ENCODE data around the gene SLC16A13. TPM values are rescaled to one million over a fixed set of nuclear protein-coding genes. Genes with fewer than 3 reads are reported as not detected.

The SLC16A13 gene
- total and polyA plus RNA-seq, 2 of the 4 experiments (the other 2 are of a cell fraction) = 0.18 to 2.3 TPM

DNA sequence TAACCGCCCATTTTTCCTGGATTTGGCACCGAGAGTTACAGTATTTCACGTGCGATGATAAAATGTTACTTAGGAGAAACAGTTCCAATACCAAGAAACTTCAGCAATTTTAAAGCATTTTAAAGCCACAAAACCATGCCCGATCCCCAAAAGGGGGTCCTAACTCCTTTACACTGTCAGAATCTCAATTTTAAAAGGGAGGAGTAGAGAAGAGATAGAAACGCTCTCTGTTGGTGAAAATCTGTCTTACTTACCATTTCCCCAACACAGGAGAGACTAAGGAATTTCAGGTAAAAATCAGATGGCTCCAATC, 23.9 kb upstream of the SLC16A13 start:
- Histone ChIP-seq H3K4me1 (ENCODE audit: control insufficient read depth, insufficient read depth, low read length) (peaks cover 3% of the 10 kb centered on the region; the same call in 1 of the 2 replicates), H3K4ac (ENCODE audit: low read depth, low read length) (peak overlapping the region; percentile 100; the same call in 1 of the 2 replicates), H3K4me3 (ENCODE audit: insufficient read depth, low read depth, low read length) (peak overlapping the region; percentile 72), H3K56ac (ENCODE audit: extremely low read depth, insufficient read depth, low read length) (peak overlapping the region; percentile 100), H2AK5ac (ENCODE audit: low read depth, low read length) (peak overlapping the region; percentile 80; the same call in 1 of the 2 replicates), H3K9me1 (ENCODE audit: insufficient read depth, low read length) (no peaks in the 10 kb centered on the region), H2BK5ac (ENCODE audit: low read depth, low read length, poor library complexity, severe bottlenecking) (peak overlapping the region; percentile 98), H3K14ac (replicated peaks; ENCODE audit: low read depth, low read length) (peak overlapping the region; percentile 100; the same call in 1 of the 2 replicates), H3K27me3 (ENCODE audit: control insufficient read depth, insufficient read depth, low read length) (no peaks in the 10 kb centered on the region), H3K18ac (ENCODE audit: low read depth, low read length) (no peak overlapping the region), H3K9me3 (ENCODE audit: control insufficient read depth, insufficient read depth, low read length) (no peaks in the 10 kb centered on the region), H3K79me1 (ENCODE audit: low read depth in 1 of 2, low read length in 2 of 2) (peaks cover 26 to 78% of the 10 kb centered on the region in 2 experiments), H4K8ac (ENCODE audit: low read depth in 2 of 2, low read length in 2 of 2) (peak overlapping the region; percentile 49 to 100), H4K5ac (ENCODE audit: low read depth, low read length) (peak overlapping the region; percentile 46; the same call in 1 of the 2 replicates), H2AFZ (replicated peaks; ENCODE audit: low read length, poor library complexity) (peak overlapping the region; percentile 100), H3K36me3 (ENCODE audit: control insufficient read depth, insufficient read depth, low read length) (peaks cover 6% of the 10 kb centered on the region; the same call in 1 of the 2 replicates), H3K4me2 (ENCODE audit: low read depth, low read length) (peak overlapping the region; percentile 90), H3K9ac (ENCODE audit: low read depth, low read length) (peak overlapping the region; percentile 99), H4K91ac (ENCODE audit: insufficient read depth, low read depth, low read length) (no peak overlapping the region; the same call in 1 of the 2 replicates), H4K20me1 (ENCODE audit: insufficient read depth, low read length) (peaks cover 6% of the 10 kb centered on the region), H2BK15ac (ENCODE audit: low read depth, low read length) (no peak overlapping the region), H2AK9ac (replicated peaks; ENCODE audit: low read depth, low read length, poor library complexity) (peak overlapping the region; percentile 98), H2BK20ac (ENCODE audit: low read depth, low read length) (no peak overlapping the region), H2BK120ac (ENCODE audit: low read depth, low read length) (peak overlapping the region; percentile 100; the same call in 1 of the 2 replicates), H3K27ac (ENCODE audit: insufficient read depth, low read length) (peak overlapping the region; percentile 97), H3K23ac (ENCODE audit: low read depth, low read length) (peak overlapping the region; percentile 94)
- ChIA-PET POLR2A (ENCODE audit: unreplicated experiment) (no interaction called here), CTCF (no interaction called here)
- intact Hi-C loops (cut with micrococcal nuclease) (no loop called here), in situ Hi-C loops (cut with MboI; ENCODE audit: low sequenced_read_pairs) (loop anchor here (10.0 kb wide), 1 partner anchor 347 kb away; no protein-coding TSS in a partner anchor), dilution Hi-C loops (cut with HindIII; ENCODE audit: low sequenced_read_pairs, unreplicated experiment) (no loop called here)
- ATAC-seq (ENCODE audit: low read depth) (no peak), DNase-seq (no peak)
- WGBS, 2 experiments (ENCODE audit: extremely low coverage in 2 of 2, insufficient read length in 1 of 2) = no CpG with 5 or more reads among the region's 6 CpGs
- TSS peak; percentile 90 for BruUV-seq (replicated peaks)
- TF ChIP-seq FOS (IDR thresholded peaks at IDR 0.05; ENCODE audit: low read depth, low read length) (no peak), MAZ (IDR thresholded peaks at IDR 0.05; ENCODE audit: borderline replicate concordance, low read depth, low read length) (no peak), RFX5 (IDR thresholded peaks at IDR 0.05; ENCODE audit: low read depth, low read length) (no peak), RAD21 (IDR thresholded peaks at IDR 0.05; ENCODE audit: low read length) (no peak), CHD1 (IDR thresholded peaks at IDR 0.05; ENCODE audit: low read depth, low read length) (no peak), MAFK (IDR thresholded peaks at IDR 0.05; ENCODE audit: low read depth, low read length) (no peak), MXI1 (IDR thresholded peaks at IDR 0.05; ENCODE audit: borderline replicate concordance, low read depth, low read length) (no peak), NFE2L2 (IDR thresholded peaks at IDR 0.05; ENCODE audit: low read depth, low read length) (no peak), RCOR1 (IDR thresholded peaks at IDR 0.05; ENCODE audit: insufficient replicate concordance, low read length) (no peak), BHLHE40 (IDR thresholded peaks at IDR 0.05; ENCODE audit: low read depth, low read length) (no peak), POLR2A (IDR thresholded peaks at IDR 0.05; ENCODE audit: low read depth, low read length) (no peak), SMC3 (IDR thresholded peaks at IDR 0.05; ENCODE audit: low read depth, low read length) (no peak), CEBPB (IDR thresholded peaks at IDR 0.05; ENCODE audit: low read depth, low read length) (no peak)
- TF ChIP-seq, protein P1, sequence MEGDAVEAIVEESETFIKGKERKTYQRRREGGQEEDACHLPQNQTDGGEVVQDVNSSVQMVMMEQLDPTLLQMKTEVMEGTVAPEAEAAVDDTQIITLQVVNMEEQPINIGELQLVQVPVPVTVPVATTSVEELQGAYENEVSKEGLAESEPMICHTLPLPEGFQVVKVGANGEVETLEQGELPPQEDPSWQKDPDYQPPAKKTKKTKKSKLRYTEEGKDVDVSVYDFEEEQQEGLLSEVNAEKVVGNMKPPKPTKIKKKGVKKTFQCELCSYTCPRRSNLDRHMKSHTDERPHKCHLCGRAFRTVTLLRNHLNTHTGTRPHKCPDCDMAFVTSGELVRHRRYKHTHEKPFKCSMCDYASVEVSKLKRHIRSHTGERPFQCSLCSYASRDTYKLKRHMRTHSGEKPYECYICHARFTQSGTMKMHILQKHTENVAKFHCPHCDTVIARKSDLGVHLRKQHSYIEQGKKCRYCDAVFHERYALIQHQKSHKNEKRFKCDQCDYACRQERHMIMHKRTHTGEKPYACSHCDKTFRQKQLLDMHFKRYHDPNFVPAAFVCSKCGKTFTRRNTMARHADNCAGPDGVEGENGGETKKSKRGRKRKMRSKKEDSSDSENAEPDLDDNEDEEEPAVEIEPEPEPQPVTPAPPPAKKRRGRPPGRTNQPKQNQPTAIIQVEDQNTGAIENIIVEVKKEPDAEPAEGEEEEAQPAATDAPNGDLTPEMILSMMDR (conservative IDR thresholded peaks at IDR 0.05; ENCODE audit: low read depth, low read length) = no peak
- TF ChIP-seq, protein P2, sequence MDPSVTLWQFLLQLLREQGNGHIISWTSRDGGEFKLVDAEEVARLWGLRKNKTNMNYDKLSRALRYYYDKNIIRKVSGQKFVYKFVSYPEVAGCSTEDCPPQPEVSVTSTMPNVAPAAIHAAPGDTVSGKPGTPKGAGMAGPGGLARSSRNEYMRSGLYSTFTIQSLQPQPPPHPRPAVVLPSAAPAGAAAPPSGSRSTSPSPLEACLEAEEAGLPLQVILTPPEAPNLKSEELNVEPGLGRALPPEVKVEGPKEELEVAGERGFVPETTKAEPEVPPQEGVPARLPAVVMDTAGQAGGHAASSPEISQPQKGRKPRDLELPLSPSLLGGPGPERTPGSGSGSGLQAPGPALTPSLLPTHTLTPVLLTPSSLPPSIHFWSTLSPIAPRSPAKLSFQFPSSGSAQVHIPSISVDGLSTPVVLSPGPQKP (IDR thresholded peaks at IDR 0.05; ENCODE audit: borderline replicate concordance, low read depth, low read length) = no peak
- TF ChIP-seq, protein P3, sequence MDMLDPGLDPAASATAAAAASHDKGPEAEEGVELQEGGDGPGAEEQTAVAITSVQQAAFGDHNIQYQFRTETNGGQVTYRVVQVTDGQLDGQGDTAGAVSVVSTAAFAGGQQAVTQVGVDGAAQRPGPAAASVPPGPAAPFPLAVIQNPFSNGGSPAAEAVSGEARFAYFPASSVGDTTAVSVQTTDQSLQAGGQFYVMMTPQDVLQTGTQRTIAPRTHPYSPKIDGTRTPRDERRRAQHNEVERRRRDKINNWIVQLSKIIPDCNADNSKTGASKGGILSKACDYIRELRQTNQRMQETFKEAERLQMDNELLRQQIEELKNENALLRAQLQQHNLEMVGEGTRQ (IDR thresholded peaks at IDR 0.05; ENCODE audit: low read depth, low read length) = no peak
